GM10248 (cell line): Measurements from ENCODE around the gene MAGEB2.
A peak's percentile ranks its signal among the peaks of the same experiment; 100 is the strongest.
"Not testable (repeated sequence)": the region's sequence is repeated elsewhere in the genome, so short reads cannot be mapped to it uniquely, and the experiment has no call there.

Experiments
- CTCF ChIA-PET: fragments of 300-600 bp; sonication (Branson Sonifier 250); formaldehyde crosslinking; extraction: SDS; loops from one replicate; lab custom pipeline; 2021; ENCODE audit warnings: antibody characterized with exemption; lab: Yijun Ruan, JAX
- POLR2A ChIA-PET: fragments of 350-650 bp; sonication (Branson Sonifier 250); formaldehyde crosslinking; extraction: SDS; loops from one replicate; lab custom pipeline; 2020; ENCODE audit warnings: antibody characterized with exemption; lab: Yijun Ruan, JAX
- DNase-seq: peaks from one replicate; pipeline ENCODE4 v3.0.0; 2012; ENCODE audit errors: extremely low spot score
- CTCF ChIP-seq: IDR thresholded peaks from 2 replicates; pipeline ENCODE4 v1.5.1; 2012; ENCODE audit warnings: mild to moderate bottlenecking, low read depth; ENCODE audit errors: extremely low read depth, missing control alignments, control extremely low read depth

Gene MAGEB2

GRCh38 chrX:30215357-30215843, at the start of gene MAGEB2:
TSS of gene MAGEB2 (plus strand) at chrX:30215563. CDS start at chrX:30218581, 3,018 bp downstream.
- TF ChIP-seq CTCF = no peak
- DNase-seq = no peak
- POLR2A ChIA-PET = no interaction called here
- CTCF ChIA-PET = no interaction called here

- POLR2A ChIA-PET = no interaction called here
- DNase-seq = no peak
- TF ChIP-seq CTCF = no peak
- CTCF ChIA-PET = no interaction called here
Observed at GRCh38 chrX:30170900-30171299, 44.5 kb upstream of the MAGEB2 start.

- TF ChIP-seq CTCF = no peak
- peak; percentile 11 for DNase-seq
- CTCF ChIA-PET = no interaction called here
- POLR2A ChIA-PET = no interaction called here
Observed at GRCh38 chrX:30181353-30181752, 34.0 kb upstream of the MAGEB2 start.

GRCh38 chrX:30183554-30183953, 31.8 kb upstream of the MAGEB2 start:
- ChIA-PET POLR2A (no interaction called here), CTCF (interaction anchor here (1.5 kb wide), 1 partner anchor 13 kb away, joined by 5 read pairs; no protein-coding TSS in a partner anchor)
- TF ChIP-seq CTCF = no peak

GRCh38 chrX:30190426-30190825, 24.9 kb upstream of the MAGEB2 start:
- no peak for TF ChIP-seq CTCF
- DNase-seq = no peak

More at GRCh38 chrX:30183554-30183953, 31.8 kb upstream of the MAGEB2 start:
- DNase-seq = no peak

GRCh38 chrX:30193910-30194309, 21.5 kb upstream of the MAGEB2 start:
- POLR2A ChIA-PET, CTCF ChIA-PET, DNase-seq: not testable (repeated sequence)

More at GRCh38 chrX:30190426-30190825, 24.9 kb upstream of the MAGEB2 start:
- ChIA-PET POLR2A (no interaction called here), CTCF (interaction anchor here (1.7 kb wide), 1 partner anchor 11 kb away, joined by 4 read pairs; no protein-coding TSS in a partner anchor)

- CTCF ChIA-PET = interaction anchor here (1.1 to 2.0 kb wide), 4 partner anchors 12 to 50 kb away, joined by 3 to 6 read pairs (median 4); no protein-coding TSS in a partner anchor
- TF ChIP-seq CTCF = no peak
- DNase-seq = no peak
- POLR2A ChIA-PET = no interaction called here
Observed at GRCh38 chrX:30196322-30196721, 19.0 kb upstream of the MAGEB2 start.
